ENCODE measurements around the gene GRWD1.

GRWD1 gene

DNA sequence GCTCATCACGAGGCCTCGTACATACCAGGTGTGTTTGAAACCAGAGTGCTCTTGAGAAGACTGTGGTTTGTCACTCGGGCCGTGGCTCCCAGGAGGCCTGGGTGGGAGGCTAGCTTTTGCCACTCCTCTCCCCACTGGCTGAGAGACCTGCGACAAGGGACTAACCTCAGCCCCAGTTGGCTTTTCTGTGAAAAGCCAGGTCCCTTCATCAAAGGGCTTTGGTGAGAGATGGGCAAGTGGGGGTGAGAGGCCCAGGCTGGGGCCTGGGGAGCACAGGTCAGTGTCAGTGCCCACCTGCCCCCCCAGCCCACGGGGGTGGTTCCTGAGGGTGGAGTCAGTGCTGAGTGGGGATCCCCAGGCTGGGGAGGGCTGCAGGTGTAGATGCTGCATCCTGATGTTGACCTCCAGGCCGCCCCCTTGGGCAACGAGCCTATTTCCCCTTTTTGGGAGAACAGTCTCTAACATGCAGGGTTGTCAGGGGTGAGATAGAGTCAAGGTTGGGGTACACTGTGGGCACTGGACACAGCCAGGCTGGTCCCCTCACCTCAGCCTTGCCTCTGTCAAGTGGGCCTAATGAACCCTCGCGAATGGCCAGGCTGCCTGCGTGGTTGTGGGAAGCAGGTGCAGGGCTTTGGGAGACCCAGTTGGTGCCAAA lies 10.3 kb downstream of the GRWD1 start:
- DNase-seq (ENCODE audit: low read depth in 2 of 2, low spot score in 1 of 2): no peak

DNA sequence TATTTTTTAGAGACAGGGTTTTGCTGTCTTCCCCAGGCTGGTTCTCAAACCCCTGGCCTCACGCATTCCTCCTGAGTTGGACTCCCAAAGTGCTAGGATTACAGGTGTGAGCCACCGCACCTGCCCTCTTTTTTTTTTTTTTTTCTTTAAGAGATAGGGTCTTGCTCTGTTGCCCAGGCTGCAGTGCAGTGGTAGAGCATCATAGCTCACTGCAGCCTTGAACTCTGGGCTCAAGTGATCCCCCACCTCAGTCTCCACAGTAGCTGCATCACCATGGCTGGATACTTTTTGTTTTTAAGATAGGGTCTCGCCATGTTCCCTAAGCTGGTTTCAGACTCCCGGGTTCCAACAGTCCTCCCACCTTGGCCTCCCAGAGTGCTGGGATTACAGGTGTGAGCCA lies 11.1 kb downstream of the GRWD1 start:
- no peak for DNase-seq (ENCODE audit: low read depth in 2 of 2, low spot score in 1 of 2)

DNA sequence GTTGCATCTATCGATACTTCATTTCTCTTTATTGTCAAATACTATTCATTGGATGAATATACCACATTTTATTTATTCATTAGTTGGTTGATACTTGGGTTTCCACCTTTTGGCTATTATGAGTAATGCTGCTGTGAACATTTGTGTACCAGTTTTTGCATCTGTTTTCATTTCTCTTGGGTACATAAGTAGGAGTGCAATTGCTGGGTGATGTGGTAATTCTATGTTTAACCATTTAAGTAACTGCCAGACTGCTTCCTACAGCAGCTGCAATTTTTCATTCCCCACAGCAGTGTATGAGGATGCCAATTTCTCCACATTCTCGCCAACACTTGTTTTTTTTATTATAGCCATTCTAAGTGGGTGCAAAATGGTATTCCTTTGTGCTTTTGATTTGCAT lies 12.2 kb downstream of the GRWD1 start:
- no peak for DNase-seq (ENCODE audit: low read depth in 2 of 2, low spot score in 1 of 2)

DNA sequence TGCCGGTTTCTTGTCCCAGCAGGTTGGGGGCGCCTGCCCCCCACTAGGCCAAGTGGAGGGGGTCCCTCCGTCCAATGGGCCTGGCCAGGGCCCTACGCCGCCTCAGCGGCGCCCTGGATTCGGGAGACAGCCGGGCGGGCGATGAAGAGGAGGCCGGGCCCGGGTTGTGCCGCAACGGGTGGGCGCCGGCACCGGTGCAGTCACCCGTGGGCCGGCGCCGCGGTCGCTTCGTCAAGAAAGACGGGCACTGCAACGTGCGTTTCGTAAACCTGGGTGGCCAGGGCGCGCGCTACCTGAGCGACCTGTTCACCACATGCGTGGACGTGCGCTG lies 15.8 kb downstream of the GRWD1 start:
- no peak for DNase-seq (ENCODE audit: low read depth in 2 of 2, low spot score in 1 of 2)

DNA sequence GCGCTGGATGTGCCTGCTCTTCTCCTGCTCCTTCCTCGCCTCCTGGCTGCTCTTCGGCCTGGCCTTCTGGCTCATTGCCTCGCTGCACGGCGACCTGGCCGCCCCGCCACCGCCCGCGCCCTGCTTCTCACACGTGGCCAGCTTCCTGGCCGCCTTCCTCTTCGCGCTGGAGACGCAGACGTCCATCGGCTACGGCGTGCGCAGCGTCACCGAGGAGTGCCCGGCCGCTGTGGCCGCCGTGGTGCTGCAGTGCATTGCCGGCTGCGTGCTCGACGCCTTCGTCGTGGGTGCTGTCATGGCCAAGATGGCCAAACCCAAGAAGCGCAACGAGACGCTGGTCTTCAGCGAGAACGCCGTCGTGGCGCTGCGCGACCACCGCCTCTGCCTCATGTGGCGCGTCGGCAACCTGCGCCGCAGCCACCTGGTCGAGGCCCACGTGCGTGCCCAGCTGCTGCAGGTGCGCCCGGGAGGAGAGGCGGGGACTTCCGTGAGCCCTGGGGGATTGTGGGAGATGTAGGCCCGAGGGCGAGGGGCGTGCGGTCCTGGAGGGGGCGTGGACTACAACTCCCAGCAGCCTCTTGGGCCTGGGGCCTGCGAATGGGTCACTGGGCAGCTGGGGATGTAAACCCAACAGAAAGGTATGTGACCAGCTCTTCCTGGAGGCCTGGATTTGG lies 16.3 kb downstream of the GRWD1 start:
- no peak for DNase-seq (ENCODE audit: low read depth in 2 of 2, low spot score in 1 of 2)

DNA sequence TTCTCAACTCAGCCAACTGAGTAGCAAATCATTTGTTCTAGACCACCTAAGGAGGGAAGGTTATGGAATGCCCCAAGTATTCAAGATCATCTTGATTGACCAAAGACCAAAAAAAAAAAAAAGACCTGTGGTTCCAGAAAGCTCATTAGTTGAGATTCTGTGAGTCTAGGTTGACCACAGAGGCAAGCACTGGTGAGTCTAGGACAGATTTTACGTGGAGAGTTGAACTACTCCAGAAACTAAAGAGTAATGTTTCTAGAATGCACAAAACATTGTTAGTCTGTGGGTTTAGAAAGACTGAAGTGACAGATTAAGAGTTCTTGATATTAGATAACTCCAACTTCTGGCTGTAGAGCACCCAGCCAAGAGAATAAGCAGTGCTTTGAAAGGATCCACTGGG lies 19.4 kb downstream of the GRWD1 start:
- no peak for DNase-seq (ENCODE audit: low read depth in 2 of 2, low spot score in 1 of 2)

DNA sequence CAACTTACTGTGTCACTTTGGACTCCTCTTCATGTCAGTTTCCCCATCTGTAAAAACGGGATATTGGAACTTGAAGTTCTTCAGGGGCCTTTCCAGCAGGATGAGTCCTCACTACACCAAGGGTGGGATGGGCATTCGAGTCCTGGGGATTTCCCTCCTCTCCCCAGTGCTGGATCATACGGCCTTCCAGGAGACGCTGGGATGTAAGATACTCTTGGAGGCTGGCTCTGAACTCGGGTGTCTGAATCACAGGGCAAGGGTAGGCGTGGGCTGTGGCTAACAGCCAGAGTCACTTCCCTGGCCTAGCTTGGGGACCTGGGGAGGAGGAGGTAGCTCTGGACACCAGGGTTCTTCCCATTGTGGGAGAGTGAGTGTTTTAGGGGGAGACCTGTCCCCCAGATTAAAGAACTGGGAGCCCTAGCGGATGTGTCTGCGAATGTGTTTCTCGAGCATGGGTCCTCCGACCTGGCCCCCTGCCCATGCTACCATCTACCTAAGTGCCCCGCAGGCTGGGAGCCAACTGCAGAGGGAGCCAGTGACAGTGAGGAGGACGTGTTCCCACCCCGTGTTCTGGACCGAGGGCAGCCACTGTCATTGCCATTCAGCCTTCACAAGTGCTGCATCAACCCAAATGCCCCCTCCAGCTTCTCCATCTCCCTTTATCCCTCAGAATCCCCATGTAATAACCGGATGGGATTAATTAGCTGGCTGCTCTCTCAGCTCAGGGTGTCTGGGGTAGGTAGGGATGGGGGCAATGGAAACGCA lies 21.0 kb downstream of the GRWD1 start:
- DNase-seq (ENCODE audit: low read depth in 2 of 2, low spot score in 1 of 2): no peak

DNA sequence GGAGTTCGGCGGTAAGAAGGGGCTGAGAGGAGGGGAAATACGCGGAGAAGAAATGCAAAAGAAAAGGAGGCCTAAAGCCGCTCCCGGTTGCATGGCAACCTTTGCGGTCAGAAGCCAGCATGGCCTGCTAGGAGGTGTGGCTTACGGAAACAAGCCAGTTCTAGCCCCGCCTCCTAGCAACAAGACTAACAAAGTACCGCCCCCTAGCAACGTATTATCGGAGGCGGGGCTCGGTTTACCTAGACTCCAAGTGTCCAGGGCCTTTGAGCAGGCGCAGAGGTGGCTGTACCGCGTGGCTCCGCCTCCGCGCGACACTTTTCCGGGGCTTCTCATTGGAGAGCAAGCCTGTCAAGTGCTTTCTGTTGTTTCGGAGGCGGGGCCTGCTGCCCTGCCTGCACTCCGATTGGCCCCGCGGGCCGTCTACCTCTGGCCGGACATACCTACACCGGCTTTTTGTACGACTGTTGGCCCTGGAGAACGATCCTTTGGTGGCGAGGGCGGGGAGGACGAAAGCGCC lies 23.0 kb downstream of the GRWD1 start:
- DNase-seq (ENCODE audit: low read depth in 2 of 2, low spot score in 1 of 2): peak; percentile 98 to 100

DNA sequence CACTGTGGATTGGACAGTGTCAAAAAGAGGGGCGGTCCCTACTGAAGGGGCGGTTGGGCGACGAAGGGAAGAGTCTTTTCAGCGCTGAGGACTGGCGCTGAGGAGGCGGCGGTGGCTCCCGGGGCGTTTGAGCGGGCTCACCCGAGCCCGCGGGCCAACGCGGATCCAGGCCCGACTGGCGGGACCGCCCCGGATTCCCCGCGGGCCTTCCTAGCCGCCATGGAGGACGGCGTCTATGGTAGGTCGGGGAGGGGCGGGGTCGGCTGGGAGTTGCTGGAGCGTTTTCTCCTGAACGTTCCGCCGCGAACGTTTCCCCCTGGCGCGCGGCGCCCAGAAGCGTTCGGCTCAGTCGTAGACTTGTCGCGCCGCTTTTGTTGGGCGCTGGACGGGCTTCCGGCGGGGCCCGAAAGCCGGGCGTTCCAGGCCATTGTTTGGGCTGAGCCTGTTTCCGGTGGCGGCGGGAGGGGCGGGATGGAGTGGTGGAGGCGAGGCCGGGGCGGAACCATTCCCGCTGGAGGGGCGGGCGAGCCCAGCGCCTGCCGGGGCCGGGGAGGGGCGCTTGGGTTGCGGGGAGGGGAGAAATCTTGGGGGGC lies 23.6 kb downstream of the GRWD1 start, which contains the start of gene CYTH2:
Gene CYTH2 (plus strand): TSS at position 81 of the 593 bp plus-strand sequence. CDS start 139 bp downstream, at position 220.
- peak in 1 of 2 donors; percentile 44 for DNase-seq (ENCODE audit: low read depth in 2 of 2, low spot score in 1 of 2)

DNA sequence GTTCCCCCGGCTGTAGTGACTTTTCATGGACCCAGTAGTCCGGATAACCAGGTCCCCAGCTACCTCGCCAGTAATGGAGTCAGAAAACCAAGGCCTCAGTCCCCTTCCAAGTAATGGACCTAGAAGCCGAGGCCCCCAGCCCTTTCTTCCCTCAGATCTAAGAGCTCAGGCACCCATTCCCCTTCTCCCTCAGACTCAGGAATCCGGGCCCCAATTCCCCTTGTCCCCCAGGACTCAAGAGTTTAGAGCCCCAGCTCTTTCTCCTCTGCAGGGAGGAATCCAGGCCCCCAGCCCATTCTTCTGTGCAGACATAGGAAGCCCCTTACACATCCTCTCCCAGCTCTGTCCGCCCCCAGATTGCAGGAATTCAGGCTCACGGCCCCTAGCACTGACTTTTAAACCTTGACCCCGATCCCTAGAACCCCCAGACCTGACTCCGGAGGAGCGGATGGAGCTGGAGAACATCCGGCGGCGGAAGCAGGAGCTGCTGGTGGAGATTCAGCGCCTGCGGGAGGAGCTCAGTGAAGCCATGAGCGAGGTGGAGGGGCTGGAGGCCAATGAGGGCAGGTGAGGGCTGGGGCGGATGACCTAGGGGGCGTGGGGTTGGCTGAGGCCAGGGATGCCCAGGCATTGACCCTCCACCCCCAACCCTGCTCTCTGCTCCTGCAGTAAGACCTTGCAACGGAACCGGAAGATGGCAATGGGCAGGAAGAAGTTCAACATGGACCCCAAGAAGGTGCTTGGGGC lies 24.3 kb downstream of the GRWD1 start:
- DNase-seq (ENCODE audit: low read depth in 2 of 2, low spot score in 1 of 2): no peak

DNA sequence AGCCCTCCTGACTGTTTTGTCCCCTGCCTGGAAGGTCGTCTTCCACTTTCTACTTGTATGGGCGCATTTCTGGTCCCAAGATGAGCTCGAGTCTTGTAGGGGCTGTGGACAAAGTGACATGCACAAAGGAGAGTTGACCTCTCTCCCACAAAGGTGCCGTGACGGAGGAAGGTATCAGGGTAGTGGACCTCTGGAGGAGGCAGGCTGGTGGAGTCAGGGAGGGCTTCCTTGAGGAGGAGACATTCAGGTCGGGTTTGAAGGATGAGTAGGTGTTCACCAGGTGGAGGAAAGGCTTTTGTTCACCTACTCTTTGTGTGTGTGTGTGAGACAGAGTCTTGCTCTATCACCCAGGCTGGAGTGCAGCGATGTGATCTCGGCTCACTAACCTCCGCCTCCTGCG lies 25.1 kb downstream of the GRWD1 start:
- no peak for DNase-seq (ENCODE audit: low read depth in 2 of 2, low spot score in 1 of 2)

DNA sequence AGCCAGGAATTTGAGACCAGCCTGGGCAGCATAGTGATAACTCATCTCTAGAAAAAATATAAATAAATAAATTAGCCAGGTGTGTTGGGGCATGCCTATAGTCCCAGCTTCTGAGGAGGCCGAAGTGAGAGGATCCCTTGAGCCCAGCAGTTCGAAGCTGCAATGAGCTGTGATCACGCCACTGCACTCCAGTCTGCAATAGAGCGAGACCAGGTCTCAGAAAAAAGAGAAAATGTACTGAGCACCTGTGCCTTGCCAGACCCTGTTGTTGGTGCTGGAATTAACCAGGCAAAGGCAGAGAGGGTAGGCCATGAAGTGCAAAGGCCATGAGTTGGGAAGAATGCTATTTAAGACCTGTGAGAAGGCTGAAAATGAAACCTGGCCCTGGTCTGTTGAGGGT lies 26.1 kb downstream of the GRWD1 start:
- DNase-seq (ENCODE audit: low read depth in 2 of 2, low spot score in 1 of 2): no peak

DNA sequence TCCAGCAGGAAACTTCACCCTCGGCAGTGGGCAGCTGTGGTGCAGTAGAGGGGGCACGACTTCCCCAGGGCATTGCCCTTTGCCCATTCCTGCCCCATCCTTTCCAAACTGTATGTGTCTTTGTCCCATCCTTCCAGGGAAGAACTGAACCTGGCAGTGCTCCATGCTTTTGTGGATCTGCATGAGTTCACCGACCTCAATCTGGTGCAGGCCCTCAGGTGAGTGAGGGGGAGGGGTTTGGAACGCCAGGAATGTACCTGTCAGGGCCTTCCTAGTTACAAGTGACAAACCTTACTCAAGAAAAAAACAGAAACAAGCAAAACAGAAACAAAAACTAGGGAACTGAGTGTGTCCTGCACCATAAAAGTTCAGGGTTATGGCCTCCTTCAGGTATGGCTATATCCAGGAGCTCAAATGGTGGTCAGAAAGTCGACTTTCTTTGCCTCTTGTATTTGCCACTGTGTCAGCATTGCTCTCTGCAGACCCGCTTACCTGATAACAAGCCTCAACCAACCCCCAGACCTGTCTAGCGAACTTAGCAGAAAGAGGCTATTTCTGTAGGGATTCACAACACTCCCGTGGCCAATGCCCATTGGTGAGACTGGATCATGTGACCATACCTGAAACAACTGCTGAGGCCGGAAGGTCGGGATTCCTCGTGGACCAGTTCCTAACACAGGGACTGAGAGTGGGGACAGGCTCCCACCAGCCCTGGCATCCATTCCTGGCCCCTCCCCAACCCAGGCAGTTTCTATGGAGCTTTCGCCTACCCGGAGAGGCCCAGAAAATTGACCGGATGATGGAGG lies 27.6 kb downstream of the GRWD1 start:
- no peak for DNase-seq (ENCODE audit: low read depth in 2 of 2, low spot score in 1 of 2)

DNA sequence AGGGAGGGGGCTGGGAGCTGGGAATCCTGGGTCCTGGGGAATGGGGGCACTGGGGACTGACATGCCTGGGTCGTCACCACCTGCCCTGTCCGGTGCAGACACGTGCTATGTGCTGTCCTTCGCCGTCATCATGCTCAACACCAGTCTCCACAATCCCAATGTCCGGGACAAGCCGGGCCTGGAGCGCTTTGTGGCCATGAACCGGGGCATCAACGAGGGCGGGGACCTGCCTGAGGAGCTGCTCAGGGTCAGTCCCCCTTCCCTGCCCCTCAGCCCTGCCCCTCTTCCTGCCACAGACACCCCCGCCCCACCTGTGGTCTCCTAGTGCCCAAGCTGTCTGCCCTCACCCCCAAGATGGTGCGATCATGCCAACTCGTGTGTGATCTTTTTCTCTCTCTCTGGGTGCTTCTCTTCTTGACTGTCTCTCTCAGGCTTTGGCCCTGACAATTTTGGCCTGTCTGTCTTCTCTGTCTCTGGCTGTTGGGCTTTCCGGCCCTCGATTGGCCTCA lies 28.4 kb downstream of the GRWD1 start:
- DNase-seq (ENCODE audit: low read depth in 2 of 2, low spot score in 1 of 2): no peak

DNA sequence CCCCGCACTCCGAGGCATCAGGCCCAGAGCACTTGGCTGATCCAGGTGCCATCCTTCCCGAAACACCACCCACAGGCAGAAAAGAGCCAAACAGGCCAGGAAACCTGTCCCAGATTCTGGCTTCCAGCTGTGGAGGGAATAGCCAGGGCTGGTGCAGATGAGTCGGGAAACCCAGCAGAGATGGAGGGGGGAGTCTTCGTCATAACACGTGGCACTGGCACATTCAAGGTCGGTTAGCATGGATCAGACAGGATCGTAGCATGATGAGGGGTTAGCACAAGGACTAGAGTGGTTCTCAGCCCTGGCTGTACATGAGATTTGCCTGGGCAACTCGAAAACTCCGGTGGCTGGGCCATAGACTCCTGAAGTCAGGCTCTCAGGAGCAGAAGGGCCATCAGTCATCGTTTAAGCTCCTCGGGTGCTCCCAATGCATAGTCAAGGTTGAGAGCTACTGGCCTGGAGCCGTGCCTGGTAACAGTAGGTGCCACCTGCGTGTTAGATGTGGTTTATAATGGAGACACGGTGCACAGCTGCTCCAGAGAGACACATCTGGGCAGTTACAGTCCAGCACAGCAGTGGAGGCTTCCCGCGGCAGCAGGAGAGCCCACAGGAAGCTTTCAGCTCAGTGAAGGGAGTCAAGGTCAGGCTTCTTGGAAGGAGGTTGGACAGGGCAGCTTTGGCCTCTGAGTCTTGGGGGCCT lies 29.7 kb downstream of the GRWD1 start:
- no peak for DNase-seq (ENCODE audit: low read depth in 2 of 2, low spot score in 1 of 2)

DNA sequence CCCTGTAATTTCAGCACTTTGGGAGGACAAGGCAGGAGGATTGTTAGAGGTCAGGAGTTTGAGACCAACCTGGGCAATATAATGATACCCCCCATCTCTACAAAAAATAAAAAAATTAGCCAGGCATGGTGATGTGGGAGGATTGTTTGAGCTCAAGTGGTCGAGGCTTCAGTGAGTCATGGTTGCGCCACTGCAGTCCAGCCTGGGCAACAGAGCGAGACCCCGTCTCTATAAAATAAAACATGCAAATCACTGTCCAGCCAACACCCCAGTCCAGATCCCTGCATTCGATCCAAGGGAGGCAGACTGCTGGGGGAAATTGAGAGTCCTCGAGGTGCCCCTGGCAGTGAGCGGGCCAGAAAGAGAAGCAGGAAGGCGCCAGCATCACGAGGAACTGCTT lies 30.4 kb downstream of the GRWD1 start:
- no peak for DNase-seq (ENCODE audit: low read depth in 2 of 2, low spot score in 1 of 2)

DNA sequence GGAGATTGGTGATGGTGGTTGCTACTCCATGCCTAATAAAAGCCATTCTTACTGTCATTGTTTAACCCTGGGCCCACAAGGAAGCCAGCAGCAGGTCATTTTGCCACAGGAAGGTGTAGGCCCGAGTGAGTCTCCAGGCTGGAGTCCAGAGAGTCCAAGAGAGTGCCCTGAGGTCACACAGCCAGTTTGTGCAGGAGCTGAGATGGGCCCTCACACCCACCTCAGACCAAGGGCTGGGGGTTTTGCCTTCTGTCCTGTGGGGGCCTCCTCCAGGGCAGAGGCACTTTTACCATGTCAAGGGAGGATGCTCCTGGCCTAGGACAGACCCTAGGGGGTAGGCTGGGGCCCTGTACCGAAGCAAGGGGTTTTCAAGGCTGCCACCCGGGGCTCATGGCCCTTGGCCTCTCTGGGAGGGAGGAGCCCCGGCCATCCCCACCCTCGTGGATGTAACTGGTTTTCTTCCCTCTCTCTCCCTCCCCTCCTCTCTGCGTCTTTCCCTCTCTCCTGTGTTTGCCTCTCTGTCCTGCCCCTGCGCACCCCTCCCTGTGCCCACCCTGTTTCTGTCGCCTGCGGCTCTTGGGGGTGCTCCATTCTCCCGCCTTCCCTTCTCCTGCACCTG lies 31.4 kb downstream of the GRWD1 start:
- no peak for DNase-seq (ENCODE audit: low read depth in 2 of 2, low spot score in 1 of 2)

DNA sequence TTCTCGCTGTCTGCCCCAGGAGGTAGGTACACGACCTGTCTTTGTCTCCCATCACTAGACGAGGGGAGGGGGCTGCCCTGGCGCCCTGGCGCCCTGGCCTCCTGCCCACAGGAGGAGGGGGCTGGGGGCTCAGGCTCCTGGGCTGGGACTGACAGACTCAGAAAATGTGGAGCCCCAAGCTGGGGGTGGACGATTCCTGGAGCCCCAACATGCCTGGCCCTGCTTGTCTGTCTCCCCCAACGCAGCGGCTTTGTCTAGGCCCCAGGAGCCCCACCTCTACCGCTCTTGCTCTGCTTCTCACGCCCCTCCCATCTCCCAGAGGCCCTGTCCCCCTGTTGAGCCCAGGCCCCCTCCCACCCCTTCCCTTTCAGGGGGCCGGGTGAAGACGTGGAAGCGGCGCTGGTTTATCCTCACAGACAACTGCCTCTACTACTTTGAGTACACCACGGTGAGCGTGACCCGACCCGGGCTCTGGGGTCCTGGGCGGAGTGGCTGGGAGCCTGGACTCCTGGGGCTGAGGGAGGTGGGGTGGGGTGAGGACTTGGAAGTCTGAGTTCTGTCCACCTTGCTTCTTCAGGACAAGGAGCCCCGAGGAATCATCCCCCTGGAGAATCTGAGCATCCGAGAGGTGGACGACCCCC lies 32.0 kb downstream of the GRWD1 start:
- no peak for DNase-seq (ENCODE audit: low read depth in 2 of 2, low spot score in 1 of 2)

Data from stimulated activated CD8-positive, alpha-beta memory T cell treated with anti-CD3 and anti-CD28 coated beads, Interleukin-4, amount 100 ng/mL, for 4 hours (primary cell).